Dendritic cell treated with granulocyte-macrophage colony-stimulating factor and Interleukin-4, amounts not matched to agents 40 ng/mL and 50 ng/mL, for 4 days (primary cell): ENCODE results near the gene DDX24.

Experiments used
- H3K27ac Mint-ChIP-seq: one replicate; pipeline ENCODE4 v1.8.0; 2022; ENCODE audit warnings: mild to moderate bottlenecking, mixed read lengths
- H3K27me3 Mint-ChIP-seq: one replicate; pipeline ENCODE4 v1.8.0; 2022; ENCODE audit warnings: mild to moderate bottlenecking, mixed read lengths
- H3K36me3 Mint-ChIP-seq: one replicate; pipeline ENCODE4 v1.8.0; 2022; ENCODE audit warnings: low read depth, mixed read lengths
- H3K4me1 Mint-ChIP-seq: one replicate; pipeline ENCODE4 v1.8.0; 2022; ENCODE audit warnings: low read depth, mixed read lengths
- H3K4me3 Mint-ChIP-seq: one replicate; pipeline ENCODE4 v1.8.0; 2022; ENCODE audit warnings: mild to moderate bottlenecking, moderate library complexity, mixed read lengths
- H3K9me3 Mint-ChIP-seq: one replicate; pipeline ENCODE4 v1.8.0; 2022; ENCODE audit warnings: mixed read lengths
- intact Hi-C: fragments of 100-400 bp; cut with micrococcal nuclease; formaldehyde crosslinking; loops from one replicate; pipeline ENCODE4 v1.15.0; 2022

The DDX24 gene

GRCh38 chr14:94110552-94111181 is 29.7 kb upstream of the DDX24 start, which contains the start of gene IFI27:
Gene IFI27, plus strand, starts transcription at chr14:94110736.
- H3K4me3 Mint-ChIP-seq: no peak within 1 kb of the TSS
- peaks cover 5% of the 10 kb centered on the region for H3K27me3 Mint-ChIP-seq
- H3K36me3 Mint-ChIP-seq: no peaks in the 10 kb centered on the region
- no peak within 1 kb of the TSS for H3K27ac Mint-ChIP-seq
- peaks cover 20% of the 10 kb centered on the region for H3K4me1 Mint-ChIP-seq
- no peaks in the 10 kb centered on the region for H3K9me3 Mint-ChIP-seq
- intact Hi-C loops: no loop called here

DNA sequence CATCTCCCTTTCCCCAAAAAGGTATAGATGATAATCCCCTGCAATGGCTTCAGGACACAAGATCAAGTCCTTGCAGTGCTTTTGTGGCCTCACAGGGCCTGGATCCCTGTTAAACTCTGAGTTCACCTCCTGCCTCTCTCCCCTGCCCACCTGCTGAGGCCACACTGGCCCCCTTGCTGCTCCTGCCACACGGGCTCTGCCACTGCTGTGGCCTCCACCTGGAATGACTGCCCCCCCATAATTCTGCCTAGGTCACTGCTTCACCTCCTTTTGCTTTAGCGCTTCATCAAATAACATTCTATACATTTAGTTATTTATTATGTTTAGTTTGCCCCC is 28.9 kb upstream of the DDX24 start:
- H3K27ac Mint-ChIP-seq: no peak overlapping the region
- H3K9me3 Mint-ChIP-seq: no peaks in the 10 kb centered on the region
- peaks cover 2% of the 10 kb centered on the region for H3K27me3 Mint-ChIP-seq
- H3K4me3 Mint-ChIP-seq: no peak overlapping the region
- no peaks in the 10 kb centered on the region for H3K36me3 Mint-ChIP-seq
- intact Hi-C loops: no loop called here
- peaks cover 12% of the 10 kb centered on the region for H3K4me1 Mint-ChIP-seq

GRCh38 chr14:94104731-94105130 is 23.7 kb upstream of the DDX24 start:
- H3K27ac Mint-ChIP-seq: no peak overlapping the region
- intact Hi-C loops: no loop called here

GRCh38 chr14:94103554-94104150 is 22.6 kb upstream of the DDX24 start:
- no peaks in the 10 kb centered on the region for H3K36me3 Mint-ChIP-seq
- H3K9me3 Mint-ChIP-seq: no peaks in the 10 kb centered on the region
- H3K27me3 Mint-ChIP-seq: no peaks in the 10 kb centered on the region
- H3K27ac Mint-ChIP-seq: no peak overlapping the region
- intact Hi-C loops: no loop called here
- no peak overlapping the region for H3K4me3 Mint-ChIP-seq
- H3K4me1 Mint-ChIP-seq: peaks cover 4% of the 10 kb centered on the region

More at GRCh38 chr14:94104731-94105130, 23.7 kb upstream of the DDX24 start:
- Mint-ChIP-seq H3K4me3 (no peak overlapping the region), H3K4me1 (no peaks in the 10 kb centered on the region), H3K27me3 (no peaks in the 10 kb centered on the region), H3K36me3 (no peaks in the 10 kb centered on the region), H3K9me3 (no peaks in the 10 kb centered on the region)

DNA sequence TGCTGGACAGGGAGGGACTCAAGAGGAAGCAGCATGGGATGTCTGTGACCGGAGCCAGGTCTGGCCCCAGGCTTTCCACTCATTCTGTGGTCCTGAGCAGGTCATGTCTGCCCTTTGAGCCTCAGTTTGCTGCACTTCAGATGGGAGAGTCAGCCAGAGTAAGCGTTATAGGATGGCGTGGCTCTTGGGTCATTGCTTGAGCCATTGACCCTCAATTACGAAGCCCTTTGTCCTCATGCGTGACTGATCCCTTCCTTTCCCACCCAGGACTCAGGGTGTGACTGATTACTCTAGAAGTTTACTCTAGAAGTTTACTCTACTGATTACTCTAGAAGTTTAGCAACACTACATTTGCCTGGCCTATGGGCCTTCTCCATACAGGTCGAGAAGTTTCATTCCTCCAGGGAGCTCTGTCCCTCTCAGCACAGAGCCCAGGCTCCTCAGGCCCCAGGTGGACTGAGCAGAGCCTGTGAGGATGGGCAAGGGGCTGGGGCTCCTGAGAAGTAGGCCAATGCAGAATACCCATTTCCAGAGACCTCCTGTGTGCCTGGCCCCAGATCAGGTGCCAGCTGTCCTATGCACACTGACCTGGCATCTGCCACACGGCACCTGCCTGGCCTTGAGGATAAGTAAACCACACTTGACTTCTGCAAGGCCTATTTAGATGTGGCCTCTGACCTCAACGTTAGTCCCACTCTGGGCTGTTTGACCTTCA is 21.9 kb upstream of the DDX24 start:
- Mint-ChIP-seq H3K4me1 (peaks cover 9% of the 10 kb centered on the region), H3K27ac (no peak overlapping the region), H3K4me3 (no peak overlapping the region), H3K36me3 (no peaks in the 10 kb centered on the region), H3K9me3 (no peaks in the 10 kb centered on the region), H3K27me3 (no peaks in the 10 kb centered on the region)
- intact Hi-C loops: no loop called here

DNA sequence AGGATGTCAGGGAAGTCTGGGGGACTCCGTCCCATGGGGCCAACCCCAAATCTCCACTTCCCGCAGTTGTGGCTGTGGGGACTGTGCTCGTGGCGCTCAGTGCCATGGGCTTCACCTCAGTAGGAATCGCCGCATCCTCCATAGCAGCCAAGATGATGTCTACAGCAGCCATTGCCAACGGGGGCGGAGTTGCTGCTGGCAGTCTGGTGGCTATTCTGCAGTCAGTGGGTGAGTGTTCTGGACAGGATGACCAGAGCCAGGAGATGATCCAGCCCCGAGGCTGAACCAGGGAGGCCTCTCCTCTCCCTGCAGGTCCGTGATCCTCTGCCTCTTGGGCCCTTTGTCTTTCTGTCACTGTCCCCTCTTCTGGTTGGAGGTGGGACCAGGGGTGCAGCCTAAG is 20.7 kb upstream of the DDX24 start:
- Mint-ChIP-seq H3K27me3 (no peaks in the 10 kb centered on the region), H3K36me3 (no peaks in the 10 kb centered on the region), H3K4me3 (no peak overlapping the region), H3K27ac (no peak overlapping the region), H3K9me3 (no peaks in the 10 kb centered on the region), H3K4me1 (peaks cover 9% of the 10 kb centered on the region)
- intact Hi-C loops: no loop called here

- Mint-ChIP-seq H3K9me3 (no peaks in the 10 kb centered on the region), H3K36me3 (no peaks in the 10 kb centered on the region), H3K27ac (no peak overlapping the region), H3K4me3 (no peak overlapping the region), H3K27me3 (no peaks in the 10 kb centered on the region), H3K4me1 (peaks cover 9% of the 10 kb centered on the region)
- intact Hi-C loops: no loop called here
These were observed 19.8 kb upstream of the DDX24 start for GRCh38 chr14:94100847-94101246.

GRCh38 chr14:94099006-94099405 is 18.0 kb upstream of the DDX24 start:
- H3K9me3 Mint-ChIP-seq: no peaks in the 10 kb centered on the region
- H3K4me1 Mint-ChIP-seq: peaks cover 9% of the 10 kb centered on the region
- H3K36me3 Mint-ChIP-seq: no peaks in the 10 kb centered on the region
- H3K27ac Mint-ChIP-seq: no peak overlapping the region
- no peak overlapping the region for H3K4me3 Mint-ChIP-seq
- intact Hi-C loops: no loop called here
- H3K27me3 Mint-ChIP-seq: no peaks in the 10 kb centered on the region

DNA sequence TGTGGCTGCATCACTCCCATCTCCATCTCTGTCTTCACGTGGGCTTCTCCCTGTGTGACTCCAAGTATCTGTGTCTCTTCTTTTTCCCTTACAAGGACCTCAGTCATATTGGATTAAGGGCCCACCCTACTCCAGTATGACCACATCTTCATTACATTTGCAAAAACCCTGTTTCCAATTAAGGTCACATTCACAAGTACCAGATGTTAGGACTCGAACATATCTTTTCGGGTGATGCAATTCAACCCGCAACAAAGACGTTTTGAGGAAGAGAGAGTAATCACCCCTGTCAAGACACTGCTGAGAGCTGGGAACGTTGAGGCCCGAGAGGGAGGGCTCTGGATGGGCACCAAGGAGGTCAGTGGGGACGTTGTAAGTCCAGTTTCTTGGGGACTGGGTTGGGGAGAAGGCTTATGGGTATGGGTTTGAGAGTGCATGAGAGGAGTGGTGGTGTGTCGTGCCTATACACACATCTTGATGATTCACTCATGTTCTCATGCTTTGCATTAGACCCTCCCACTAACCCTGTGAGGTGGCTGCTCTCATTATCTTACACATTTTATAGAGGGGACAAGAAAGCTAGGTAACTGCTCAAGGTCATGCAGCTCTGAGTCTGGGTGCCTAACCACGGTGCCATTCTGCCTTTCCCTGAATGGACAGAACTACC is 17.5 kb upstream of the DDX24 start:
- Mint-ChIP-seq H3K4me3 (no peak overlapping the region), H3K9me3 (no peaks in the 10 kb centered on the region), H3K36me3 (no peaks in the 10 kb centered on the region), H3K4me1 (peaks cover 9% of the 10 kb centered on the region), H3K27me3 (no peaks in the 10 kb centered on the region), H3K27ac (no peak overlapping the region)
- intact Hi-C loops: no loop called here

DNA sequence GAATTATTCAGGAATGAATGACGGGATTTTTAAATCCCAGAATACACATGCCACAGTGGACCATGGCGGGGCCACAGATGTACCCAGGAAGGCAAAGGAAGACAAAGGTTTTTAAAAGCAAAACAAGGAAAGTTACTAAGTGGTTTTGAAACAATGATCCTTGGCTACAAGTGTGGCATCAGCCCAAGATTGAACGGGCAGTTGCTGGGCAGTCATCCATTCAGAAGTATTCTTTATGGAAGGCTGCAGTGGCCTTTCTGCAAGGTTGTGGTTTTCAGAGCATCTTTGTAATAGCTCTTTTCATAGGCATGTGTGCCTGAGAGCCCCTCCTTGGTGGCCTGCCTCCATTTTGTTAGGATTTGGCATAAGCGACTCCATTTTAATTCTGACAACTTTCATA is 16.1 kb upstream of the DDX24 start:
- Mint-ChIP-seq H3K4me3 (no peak overlapping the region), H3K36me3 (no peaks in the 10 kb centered on the region), H3K9me3 (no peaks in the 10 kb centered on the region), H3K4me1 (peaks cover 9% of the 10 kb centered on the region), H3K27ac (no peak overlapping the region), H3K27me3 (no peaks in the 10 kb centered on the region)
- intact Hi-C loops: no loop called here

DNA sequence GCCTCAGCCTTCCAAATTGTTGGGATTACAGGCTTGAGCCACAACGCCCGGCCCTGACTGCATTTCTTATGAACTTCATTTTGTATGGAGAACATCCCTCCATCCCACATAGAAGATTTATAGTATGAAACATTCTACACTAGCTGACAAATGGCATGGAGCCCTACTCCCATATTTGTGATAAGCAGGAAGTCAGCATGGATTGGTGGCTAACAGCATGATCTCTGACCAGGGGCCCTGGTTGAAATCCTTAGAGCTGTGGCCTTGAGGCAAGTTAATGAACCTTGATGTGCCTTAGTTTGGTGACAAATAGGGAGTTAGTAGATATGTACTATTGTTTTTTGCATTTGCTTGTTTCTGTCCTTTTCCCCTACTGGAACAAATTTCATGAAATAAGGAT is 12.4 kb upstream of the DDX24 start:
- H3K27me3 Mint-ChIP-seq: no peaks in the 10 kb centered on the region
- H3K4me3 Mint-ChIP-seq: no peak overlapping the region
- intact Hi-C loops: no loop called here
- H3K36me3 Mint-ChIP-seq: no peaks in the 10 kb centered on the region
- H3K4me1 Mint-ChIP-seq: peaks cover 3% of the 10 kb centered on the region
- no peaks in the 10 kb centered on the region for H3K9me3 Mint-ChIP-seq
- H3K27ac Mint-ChIP-seq: no peak overlapping the region

GRCh38 chr14:94089479-94089878 is 8.5 kb upstream of the DDX24 start:
- no peaks in the 10 kb centered on the region for H3K9me3 Mint-ChIP-seq
- no peaks in the 10 kb centered on the region for H3K27me3 Mint-ChIP-seq
- no peaks in the 10 kb centered on the region for H3K4me1 Mint-ChIP-seq
- H3K27ac Mint-ChIP-seq: no peak overlapping the region
- intact Hi-C loops: no loop called here
- no peaks in the 10 kb centered on the region for H3K36me3 Mint-ChIP-seq
- no peak overlapping the region for H3K4me3 Mint-ChIP-seq

DNA sequence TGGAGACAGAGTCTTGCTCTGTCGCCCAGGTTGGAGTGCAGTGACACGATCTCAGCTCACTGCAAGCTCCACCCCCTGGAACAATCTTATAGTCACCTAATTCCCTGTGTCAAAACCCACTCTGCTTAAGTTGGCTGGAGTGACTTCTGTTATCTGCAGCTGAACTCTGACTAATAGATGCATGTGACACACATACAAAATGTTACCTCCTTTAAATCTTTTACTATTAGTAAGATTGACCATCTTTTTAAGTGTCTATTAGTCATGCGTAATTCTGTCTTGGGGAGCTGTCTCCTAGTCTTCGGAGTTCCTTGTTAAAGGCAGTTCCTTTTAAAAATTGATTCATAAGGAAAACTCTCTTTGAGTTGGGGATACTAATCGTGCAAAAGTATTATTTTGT is 7.5 kb upstream of the DDX24 start:
- no peaks in the 10 kb centered on the region for H3K27me3 Mint-ChIP-seq
- intact Hi-C loops: no loop called here
- no peak overlapping the region for H3K27ac Mint-ChIP-seq
- H3K4me1 Mint-ChIP-seq: no peaks in the 10 kb centered on the region
- H3K36me3 Mint-ChIP-seq: no peaks in the 10 kb centered on the region
- no peaks in the 10 kb centered on the region for H3K9me3 Mint-ChIP-seq
- H3K4me3 Mint-ChIP-seq: no peak overlapping the region

- intact Hi-C loops: no loop called here
- no peak overlapping the region for H3K4me3 Mint-ChIP-seq
- H3K27ac Mint-ChIP-seq: no peak overlapping the region
- no peaks in the 10 kb centered on the region for H3K36me3 Mint-ChIP-seq
- H3K4me1 Mint-ChIP-seq: no peaks in the 10 kb centered on the region
- no peaks in the 10 kb centered on the region for H3K9me3 Mint-ChIP-seq
- no peaks in the 10 kb centered on the region for H3K27me3 Mint-ChIP-seq
These were observed 6.9 kb upstream of the DDX24 start for GRCh38 chr14:94087891-94088290.
